Measurements from ENCODE around the gene MKRN3. TPM values are rescaled to one million over a fixed set of nuclear protein-coding genes. Genes with fewer than 3 reads are reported as not detected.
"Not testable (repeated sequence)": the region's sequence is repeated elsewhere in the genome, so short reads cannot be mapped to it uniquely, and the experiment has no call there.

MKRN3 gene
- polyA plus RNA-seq, 6 donors from 2014 or later: 0.15 to 1.8 (median 0.94) TPM; not detected in 2

DNA sequence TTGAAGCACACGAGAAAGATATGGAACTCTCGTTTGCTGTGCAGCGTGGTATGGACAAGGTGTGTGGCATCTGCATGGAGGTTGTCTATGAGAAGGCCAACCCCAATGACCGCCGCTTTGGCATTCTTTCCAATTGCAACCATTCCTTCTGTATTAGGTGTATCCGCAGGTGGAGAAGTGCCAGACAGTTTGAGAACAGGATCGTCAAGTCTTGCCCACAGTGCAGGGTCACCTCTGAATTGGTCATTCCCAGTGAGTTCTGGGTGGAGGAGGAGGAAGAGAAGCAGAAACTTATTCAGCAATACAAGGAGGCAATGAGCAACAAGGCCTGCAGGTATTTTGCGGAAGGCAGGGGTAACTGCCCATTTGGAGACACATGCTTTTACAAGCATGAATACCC, 1.2 kb downstream of the MKRN3 start:
- no peak overlapping the region for H3K27ac Mint-ChIP-seq
- DNase-seq (no peak), ATAC-seq (ENCODE audit: low read depth in 2 of 2) (no peak)
- peak overlapping the region in 6 of 8 donors; percentile 22 to 86 (median 46) for H3K4me3 Mint-ChIP-seq
- H3K4me1 Mint-ChIP-seq: no peaks in the 10 kb centered on the region
- peaks cover 0 to 8% (median 0%) of the 10 kb centered on the region in 3 donors for H3K27me3 Mint-ChIP-seq
- H3K36me3 Mint-ChIP-seq: no peaks in the 10 kb centered on the region
- peaks cover 0 to 3% (median 0%) of the 10 kb centered on the region in 7 donors for H3K9me3 Mint-ChIP-seq

DNA sequence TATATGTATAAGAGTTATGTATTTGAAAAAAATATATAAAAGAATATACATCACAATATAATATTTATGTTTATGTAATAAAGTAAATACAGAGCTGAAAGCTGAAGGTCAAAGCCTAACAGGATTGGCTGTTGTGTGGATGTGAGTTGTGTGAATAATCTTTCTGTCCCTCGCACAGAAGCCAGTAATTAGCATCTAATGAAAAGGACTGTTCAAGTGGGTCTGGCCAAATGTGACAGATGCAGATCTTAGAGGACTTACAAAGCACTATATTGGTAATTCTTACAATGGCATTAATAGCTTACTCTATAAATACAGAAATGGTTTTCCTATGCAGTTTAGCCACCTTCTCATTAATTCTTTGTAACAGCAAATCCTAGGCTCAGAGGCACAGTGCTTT, 2.4 kb downstream of the MKRN3 start:
- Mint-ChIP-seq H3K36me3 (no peaks in the 10 kb centered on the region), H3K27me3 (peaks cover 0 to 8% (median 0%) of the 10 kb centered on the region in 3 donors), H3K27ac (no peak overlapping the region), H3K4me3 (no peak overlapping the region), H3K9me3 (peaks cover 0 to 3% (median 0%) of the 10 kb centered on the region in 7 donors), H3K4me1 (no peaks in the 10 kb centered on the region)
- no peak for DNase-seq
- no peak for ATAC-seq (ENCODE audit: low read depth in 2 of 2)

DNA sequence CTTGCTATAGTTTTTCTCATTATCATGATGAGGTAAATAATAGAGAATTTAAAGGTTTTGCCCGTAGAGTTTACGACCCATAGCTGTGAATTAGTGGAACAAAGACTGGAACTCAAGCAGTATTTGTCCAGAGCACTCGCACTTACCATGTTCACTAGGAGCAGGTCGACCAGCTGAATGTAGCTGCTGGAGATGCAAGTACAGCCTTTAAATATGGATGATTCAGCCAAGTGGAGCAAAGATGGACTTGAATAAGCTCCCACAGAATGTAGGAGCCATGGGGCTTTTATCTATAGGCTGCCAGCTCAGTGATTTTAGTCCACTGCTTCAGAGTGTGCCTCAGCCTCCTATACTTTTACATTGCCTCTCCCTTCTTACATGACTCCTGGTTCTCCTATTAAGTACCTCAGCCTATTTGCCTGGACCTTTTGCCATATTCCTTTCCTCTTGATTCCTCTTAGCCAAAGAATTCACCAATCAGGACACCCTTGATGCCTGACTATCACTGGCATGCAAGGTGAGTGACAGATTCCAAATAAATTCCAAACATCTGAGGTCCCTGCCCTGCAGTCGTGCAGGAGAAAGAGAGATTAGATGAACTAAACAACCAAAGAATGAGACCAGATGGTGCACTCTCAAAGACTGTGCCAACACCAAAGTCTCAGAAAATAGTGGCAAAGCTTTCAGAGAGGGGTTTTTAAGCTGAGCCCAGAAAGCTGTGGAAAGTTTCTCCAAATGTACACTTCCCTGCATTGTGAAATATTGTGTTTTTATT, 3.9 kb downstream of the MKRN3 start:
- ATAC-seq (ENCODE audit: low read depth in 2 of 2): no peak
- peaks cover 0 to 5% (median 0%) of the 10 kb centered on the region in 3 donors for H3K27me3 Mint-ChIP-seq
- no peak for DNase-seq
- H3K9me3 Mint-ChIP-seq: peaks cover 0 to 3% (median 0%) of the 10 kb centered on the region in 7 donors
- H3K4me1 Mint-ChIP-seq: no peaks in the 10 kb centered on the region
- H3K27ac Mint-ChIP-seq: no peak overlapping the region
- H3K36me3 Mint-ChIP-seq: no peaks in the 10 kb centered on the region
- H3K4me3 Mint-ChIP-seq: no peak overlapping the region

DNA sequence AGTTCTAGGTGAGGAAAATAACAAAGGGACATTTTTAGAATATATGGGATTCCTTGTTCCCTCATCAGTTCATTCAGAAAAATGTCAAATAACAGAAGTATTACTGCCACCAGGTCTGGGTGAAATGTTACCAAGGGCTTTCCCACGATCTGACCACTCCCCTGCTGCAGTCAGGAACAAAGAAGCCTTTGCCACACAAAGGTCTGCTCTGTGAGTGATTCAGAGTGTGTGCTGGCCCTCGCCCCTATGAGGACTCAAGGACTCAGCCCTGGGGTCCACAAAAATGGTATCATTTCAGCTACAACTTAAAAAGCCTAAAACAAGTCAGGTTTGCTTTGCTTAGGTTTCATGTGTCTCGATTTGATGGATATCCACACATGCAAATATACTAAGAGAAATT, 5.0 kb downstream of the MKRN3 start:
- no peaks in the 10 kb centered on the region for H3K4me1 Mint-ChIP-seq
- no peak for ATAC-seq (ENCODE audit: low read depth in 2 of 2)
- no peaks in the 10 kb centered on the region for H3K36me3 Mint-ChIP-seq
- no peak for DNase-seq
- H3K27me3 Mint-ChIP-seq: peaks cover 0 to 5% (median 0%) of the 10 kb centered on the region in 3 donors
- H3K27ac Mint-ChIP-seq: no peak overlapping the region
- H3K9me3 Mint-ChIP-seq: no peaks in the 10 kb centered on the region
- no peak overlapping the region for H3K4me3 Mint-ChIP-seq

GRCh38 chr15:23572844-23573243, 7.4 kb downstream of the MKRN3 start:
- no peaks in the 10 kb centered on the region for H3K27me3 Mint-ChIP-seq

DNA sequence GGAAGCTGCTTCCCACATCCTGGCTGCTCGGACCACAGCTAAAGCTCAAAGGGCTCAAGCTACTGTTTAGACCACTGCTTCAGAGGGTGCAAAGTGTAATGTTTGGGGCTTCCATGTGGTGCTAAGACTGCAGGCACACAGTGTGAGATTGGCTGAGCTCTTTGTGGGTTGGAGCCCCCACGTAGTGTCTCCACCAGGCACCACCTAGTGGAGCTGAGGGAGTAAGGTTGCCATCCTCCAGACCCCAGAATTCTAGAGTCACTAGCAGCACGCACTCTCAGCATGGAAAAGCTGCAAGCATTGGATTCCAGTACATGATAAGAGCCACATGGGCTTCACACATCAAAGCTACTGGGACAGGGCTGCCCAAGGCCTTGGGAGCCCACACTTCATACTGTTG, 9.3 kb downstream of the MKRN3 start:
- Mint-ChIP-seq H3K36me3 (no peaks in the 10 kb centered on the region), H3K27ac (peak overlapping the region in 1 of 6 donors; percentile 37), H3K27me3 (no peaks in the 10 kb centered on the region), H3K4me3 (no peak overlapping the region), H3K4me1 (no peaks in the 10 kb centered on the region), H3K9me3 (no peaks in the 10 kb centered on the region)
- DNase-seq: no peak
- ATAC-seq (ENCODE audit: low read depth in 2 of 2): no peak

More at GRCh38 chr15:23572844-23573243, 7.4 kb downstream of the MKRN3 start:
- H3K9me3 Mint-ChIP-seq: no peaks in the 10 kb centered on the region
- no peak overlapping the region for H3K27ac Mint-ChIP-seq
- no peaks in the 10 kb centered on the region for H3K4me1 Mint-ChIP-seq
- no peaks in the 10 kb centered on the region for H3K36me3 Mint-ChIP-seq
- no peak overlapping the region for H3K4me3 Mint-ChIP-seq
- no peak for ATAC-seq (ENCODE audit: low read depth in 2 of 2)
- no peak for DNase-seq

- H3K36me3 Mint-ChIP-seq: no peaks in the 10 kb centered on the region
- DNase-seq (no peak), ATAC-seq (ENCODE audit: low read depth in 2 of 2) (no peak)
- H3K9me3 Mint-ChIP-seq: no peaks in the 10 kb centered on the region
- no peak overlapping the region for H3K4me3 Mint-ChIP-seq
- H3K4me1 Mint-ChIP-seq: no peaks in the 10 kb centered on the region
- no peaks in the 10 kb centered on the region for H3K27me3 Mint-ChIP-seq
- no peak overlapping the region for H3K27ac Mint-ChIP-seq
These were observed 10.6 kb downstream of the MKRN3 start for GRCh38 chr15:23576061-23576460.

DNA sequence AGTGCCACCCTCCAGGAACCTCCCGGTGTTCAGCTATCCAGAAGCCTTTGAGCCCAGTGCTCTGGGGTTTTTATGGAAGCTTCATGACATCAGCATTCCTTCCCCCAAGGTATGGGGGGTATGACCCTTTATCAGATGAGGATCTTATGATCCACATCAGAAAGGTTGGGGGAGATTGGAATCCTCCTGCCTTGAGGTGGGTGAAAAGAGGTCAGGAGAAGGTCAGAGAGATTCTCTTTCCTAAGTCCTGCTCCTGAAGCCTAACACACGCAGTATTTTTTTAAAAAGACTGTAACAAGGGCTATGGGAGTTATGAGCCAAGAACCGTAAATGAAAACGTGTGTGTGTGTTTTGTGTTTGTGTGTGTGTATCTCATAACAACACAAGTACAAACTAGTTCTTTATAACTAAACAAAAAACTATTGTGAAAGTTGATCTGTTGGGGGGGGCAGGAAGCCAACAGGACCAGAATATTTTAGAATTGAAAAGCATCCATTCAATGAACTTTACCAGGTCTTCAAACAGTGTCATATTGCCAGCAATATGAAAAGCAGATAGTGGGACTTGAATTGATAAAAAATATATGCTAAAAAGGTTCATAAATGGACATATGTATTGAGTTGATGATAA, 13.2 kb downstream of the MKRN3 start:
- Mint-ChIP-seq H3K36me3 (no peaks in the 10 kb centered on the region), H3K27ac (no peak overlapping the region), H3K27me3 (no peaks in the 10 kb centered on the region), H3K4me1 (no peaks in the 10 kb centered on the region), H3K4me3 (no peak overlapping the region), H3K9me3 (no peaks in the 10 kb centered on the region)
- ATAC-seq (ENCODE audit: low read depth in 2 of 2) (no peak), DNase-seq (no peak)

GRCh38 chr15:23588268-23588667, 22.8 kb downstream of the MKRN3 start:
- Mint-ChIP-seq H3K4me3 (peak overlapping the region in 1 of 8 donors; percentile 16), H3K9me3 (peaks cover 0 to 5% (median 2%) of the 10 kb centered on the region in 7 donors), H3K36me3 (no peaks in the 10 kb centered on the region), H3K27ac (no peak overlapping the region), H3K4me1 (no peaks in the 10 kb centered on the region), H3K27me3 (peaks cover 0 to 12% (median 8%) of the 10 kb centered on the region in 3 donors)
- ATAC-seq (ENCODE audit: low read depth in 2 of 2) (no peak), DNase-seq (no peak)

DNA sequence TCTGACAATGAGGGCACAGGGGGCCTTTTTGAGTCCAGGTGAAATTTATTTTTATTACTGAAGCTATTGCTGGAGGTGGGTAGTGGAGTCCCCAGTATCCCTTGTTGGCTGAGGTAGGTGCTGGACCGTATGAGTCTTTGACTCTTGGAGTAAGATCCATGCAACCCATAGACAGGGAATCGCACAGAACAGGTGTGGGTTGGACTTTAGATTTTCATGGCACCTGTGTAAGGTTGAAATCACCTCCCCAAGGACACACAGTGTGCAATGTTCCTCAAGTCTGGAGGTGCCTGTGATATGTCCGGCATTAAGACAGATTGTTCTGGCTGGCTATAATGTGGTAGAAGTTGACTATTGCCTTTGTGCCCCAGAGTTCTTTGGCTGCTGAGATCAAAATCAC, 23.5 kb downstream of the MKRN3 start:
- peak overlapping the region in 1 of 8 donors; percentile 11 for H3K4me3 Mint-ChIP-seq
- ATAC-seq (ENCODE audit: low read depth in 2 of 2): no peak
- peaks cover 2 to 12% (median 8%) of the 10 kb centered on the region in 3 donors for H3K27me3 Mint-ChIP-seq
- H3K36me3 Mint-ChIP-seq: no peaks in the 10 kb centered on the region
- peaks cover 0 to 3% (median 2%) of the 10 kb centered on the region in 7 donors for H3K9me3 Mint-ChIP-seq
- no peaks in the 10 kb centered on the region for H3K4me1 Mint-ChIP-seq
- H3K27ac Mint-ChIP-seq: no peak overlapping the region
- no peak for DNase-seq

GRCh38 chr15:23594252-23594770, 28.8 kb downstream of the MKRN3 start:
- peaks cover 4 to 8% (median 6%) of the 10 kb centered on the region in 3 donors for H3K27me3 Mint-ChIP-seq
- no peak for DNase-seq
- ATAC-seq (ENCODE audit: low read depth in 2 of 2): no peak
- no peaks in the 10 kb centered on the region for H3K36me3 Mint-ChIP-seq
- H3K4me1 Mint-ChIP-seq: no peaks in the 10 kb centered on the region
- H3K9me3 Mint-ChIP-seq: no peaks in the 10 kb centered on the region
- peak overlapping the region in 1 of 6 donors; percentile 40 for H3K27ac Mint-ChIP-seq
- H3K4me3 Mint-ChIP-seq: no peak overlapping the region

- no peak for DNase-seq
- no peak for ATAC-seq (ENCODE audit: low read depth in 2 of 2)
- Mint-ChIP-seq H3K27me3 (peaks cover 4 to 5% (median 4%) of the 10 kb centered on the region in 3 donors), H3K27ac (no peak overlapping the region), H3K4me3 (no peak overlapping the region), H3K9me3 (peaks cover 0 to 1% (median 0%) of the 10 kb centered on the region in 7 donors), H3K36me3 (no peaks in the 10 kb centered on the region), H3K4me1 (no peaks in the 10 kb centered on the region)
These were observed 29.9 kb downstream of the MKRN3 start for GRCh38 chr15:23595368-23595767.

DNA sequence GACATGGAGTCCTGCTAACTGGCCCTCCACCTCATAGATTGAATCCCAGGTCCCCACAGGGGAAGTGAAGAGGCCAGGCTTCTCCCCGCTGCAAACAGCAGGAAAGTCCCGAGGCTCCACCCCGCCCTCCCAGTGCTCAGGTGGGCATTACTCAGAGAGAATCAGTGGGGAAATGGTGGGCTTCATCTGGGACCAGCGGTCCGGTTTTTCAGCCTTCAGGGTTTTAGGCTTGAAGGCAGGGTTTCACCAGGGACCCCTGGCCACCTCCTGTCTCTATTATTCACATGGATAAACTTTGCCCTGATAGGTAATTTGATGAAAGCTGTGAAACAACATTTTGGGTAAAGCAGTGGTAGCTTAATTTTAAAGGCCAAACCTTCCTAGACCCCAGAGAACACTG, 31.3 kb downstream of the MKRN3 start:
- DNase-seq (no peak), ATAC-seq (ENCODE audit: low read depth in 2 of 2) (no peak)
- Mint-ChIP-seq H3K27ac (no peak overlapping the region), H3K36me3 (no peaks in the 10 kb centered on the region), H3K27me3 (peaks cover 0 to 4% (median 0%) of the 10 kb centered on the region in 3 donors), H3K9me3 (peaks cover 0 to 3% (median 0%) of the 10 kb centered on the region in 7 donors), H3K4me3 (no peak overlapping the region), H3K4me1 (no peaks in the 10 kb centered on the region)

DNA sequence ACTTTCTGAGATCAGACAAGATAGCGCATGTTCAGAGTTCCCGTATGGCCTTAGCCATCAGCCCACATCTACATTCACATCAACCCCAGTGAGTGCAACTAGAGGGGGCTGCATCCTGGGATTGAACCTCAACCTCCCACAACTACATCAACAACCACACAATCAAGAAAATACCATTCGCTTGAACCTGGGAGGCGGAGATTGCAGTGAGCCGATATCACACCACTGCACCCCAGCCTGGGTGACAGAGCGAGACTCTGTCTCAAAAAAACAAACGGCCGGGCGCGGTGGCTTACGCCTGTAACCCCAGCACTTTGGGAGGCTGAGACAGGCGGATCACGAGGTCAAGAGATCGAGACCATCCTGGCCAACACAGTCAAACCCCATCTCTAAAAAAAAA, 31.8 kb downstream of the MKRN3 start:
- not testable (repeated sequence) for H3K27me3 Mint-ChIP-seq; H3K9me3 Mint-ChIP-seq; H3K4me1 Mint-ChIP-seq; H3K27ac Mint-ChIP-seq; H3K36me3 Mint-ChIP-seq; ATAC-seq (ENCODE audit: low read depth in 2 of 2); DNase-seq; H3K4me3 Mint-ChIP-seq
